Liver (tissue), 9 donors: ENCODE results near the gene MAPT. TPM values are rescaled to one million over a fixed set of nuclear protein-coding genes. Genes with fewer than 3 reads are reported as not detected.

Experiments used
- DNase-seq: peaks from one replicate; pipeline ENCODE4 v3.0.0-alpha.2; 2017; ENCODE audit warnings: low spot score
- H3K27ac ChIP-seq, 2 donors: one replicate each; pipeline ENCODE4 v1.7.0; 2013; ENCODE audit warnings: inconsistent platforms in 2 of 2, low read length in 2 of 2, control low read depth in 1 of 2, low read depth in 1 of 2, mild to moderate bottlenecking in 1 of 2
- H3K27me3 ChIP-seq, 4 donors: one replicate each; pipeline versions ENCODE4 v1.6.1 to v1.7.0; 2013; ENCODE audit warnings: low read length in 3 of 4, inconsistent platforms in 1 of 4, mild to moderate bottlenecking in 1 of 4, moderate library complexity in 1 of 4; ENCODE audit not compliant: control insufficient read depth in 4 of 4, insufficient read depth in 4 of 4
- H3K36me3 ChIP-seq, 4 donors: one replicate each; pipeline versions ENCODE4 v1.6.1 to v1.7.0; 2013; ENCODE audit warnings: low read length in 3 of 4, mild to moderate bottlenecking in 3 of 4, low read depth in 1 of 4, moderate library complexity in 1 of 4; ENCODE audit not compliant: control insufficient read depth in 4 of 4, insufficient read depth in 3 of 4
- H3K4me1 ChIP-seq, 4 donors: one replicate each; pipeline versions ENCODE4 v1.6.1 to v1.7.0; 2013; ENCODE audit warnings: low read length in 3 of 4, mild to moderate bottlenecking in 3 of 4, moderate library complexity in 1 of 4; ENCODE audit not compliant: control insufficient read depth in 4 of 4, insufficient read depth in 4 of 4
- H3K4me3 ChIP-seq, 3 donors: one replicate each; pipeline versions ENCODE4 v1.6.1 to v1.7.0; 2013; ENCODE audit warnings: low read length in 3 of 3, control low read depth in 1 of 3, low read depth in 1 of 3, mild to moderate bottlenecking in 1 of 3
- H3K9ac ChIP-seq, 2 donors: one replicate each; pipeline ENCODE4 v1.7.0; 2013; ENCODE audit warnings: low read length in 2 of 2, mild to moderate bottlenecking in 2 of 2, moderate library complexity in 2 of 2, control low read depth in 1 of 2, low read depth in 1 of 2
- H3K9me3 ChIP-seq, 4 donors: one replicate each; pipeline versions ENCODE4 v1.6.1 to v1.7.0; 2013; ENCODE audit warnings: low read length in 3 of 4; ENCODE audit not compliant: control insufficient read depth in 4 of 4
- ATF3 ChIP-seq: IDR thresholded peaks from 2 replicates; pipeline ENCODE4 v1.6.1; 2016; ENCODE audit warnings: antibody characterized with exemption
- CTCF ChIP-seq: fragments of 150-350 bp; IDR thresholded peaks from 2 replicates; pipeline ENCODE4 v1.5.1; 2017; ENCODE audit warnings: improper control_type of control experiment, low read depth, low read length; ENCODE audit not compliant: missing input control
- EGR1 ChIP-seq, 2 donors: IDR thresholded peaks; 2 replicates each; pipeline ENCODE4 v1.6.1; 2016 to 2018; ENCODE audit warnings: antibody characterized with exemption in 2 of 2, low read depth in 2 of 2
- FOXA1 ChIP-seq: IDR thresholded peaks from 2 replicates; pipeline ENCODE4 v1.6.1; 2016; ENCODE audit warnings: antibody characterized with exemption
- FOXA2 ChIP-seq: IDR thresholded peaks from 2 replicates; pipeline ENCODE4 v1.6.1; 2016; ENCODE audit warnings: antibody characterized with exemption
- GABPA ChIP-seq, 2 donors: IDR thresholded peaks in 1 of 2; conservative IDR thresholded peaks in 1 of 2; 2 replicates each; pipeline ENCODE4 v1.6.1; 2016; ENCODE audit warnings: antibody characterized with exemption in 2 of 2, mild to moderate bottlenecking in 1 of 2, moderate library complexity in 1 of 2
- HNF4A ChIP-seq, 2 donors: conservative IDR thresholded peaks; 2 replicates each; pipeline ENCODE4 v1.6.1; 2016; ENCODE audit warnings: antibody characterized with exemption in 2 of 2, mild to moderate bottlenecking in 2 of 2
- HNF4G ChIP-seq: IDR thresholded peaks from 2 replicates; pipeline ENCODE4 v1.6.1; 2016; ENCODE audit warnings: antibody characterized with exemption
- JUND ChIP-seq, 2 donors: IDR thresholded peaks; 2 replicates each; pipeline ENCODE4 v1.6.1; 2016; ENCODE audit warnings: antibody characterized with exemption in 2 of 2
- MAX ChIP-seq: IDR thresholded peaks from 2 replicates; pipeline ENCODE4 v1.6.1; 2016; ENCODE audit warnings: antibody characterized with exemption
- NR2F2 ChIP-seq: IDR thresholded peaks from 2 replicates; pipeline ENCODE4 v1.6.1; 2016; ENCODE audit warnings: antibody characterized with exemption
- RAD21 ChIP-seq, 2 donors: IDR thresholded peaks; 2 replicates each; pipeline ENCODE4 v1.6.1; 2016; ENCODE audit warnings: antibody characterized with exemption in 2 of 2, mild to moderate bottlenecking in 2 of 2
- REST ChIP-seq: IDR thresholded peaks from 2 replicates; pipeline ENCODE4 v1.6.1; 2016; ENCODE audit warnings: antibody characterized with exemption, mild to moderate bottlenecking
- RXRA ChIP-seq, 2 donors: IDR thresholded peaks; 2 replicates each; pipeline ENCODE4 v1.6.1; 2017 to 2018; ENCODE audit warnings: antibody characterized with exemption in 2 of 2, mild to moderate bottlenecking in 1 of 2
- SP1 ChIP-seq: IDR thresholded peaks from 2 replicates; pipeline ENCODE4 v1.6.1; 2018; ENCODE audit warnings: antibody characterized with exemption, mild to moderate bottlenecking
- TAF1 ChIP-seq: conservative IDR thresholded peaks from 2 replicates; pipeline ENCODE4 v1.6.1; 2016; ENCODE audit warnings: antibody characterized with exemption, mild to moderate bottlenecking
- YY1 ChIP-seq: IDR thresholded peaks from 2 replicates; pipeline ENCODE4 v1.6.1; 2016; ENCODE audit warnings: antibody characterized with exemption, mild to moderate bottlenecking
- ZBTB33 ChIP-seq: IDR thresholded peaks from 2 replicates; pipeline ENCODE4 v1.6.1; 2016; ENCODE audit warnings: antibody characterized with exemption
- WGBS: extraction: QIAGEN DNeasy Blood & Tissue Kit; methylation state at CpG from one replicate; pipeline ENCODE4 v1.1.7; 2013; 5-methylcytosine and 5-hydroxymethylcytosine counted together
- polyA plus RNA-seq, 2 donors: library from polyadenylated mRNA; stranded (reverse) in 1 of 2; unstranded in 1 of 2; fragments of 200-250 nt in 1 of 2; fragments of >200 nt in 1 of 2; fragmentation: Nextera tagmentation in 1 of 2; extraction: Ambion mirVana in 1 of 2; gene quantifications; one replicate each; pipeline versions ENCODE4 v1.2.1 to v1.2.3, GENCODE V29; 2013 to 2015
- total RNA-seq, 2 donors: library from RNA; depleted of rRNA; stranded (reverse); fragments of >200 nt; gene quantifications; one replicate each; pipeline ENCODE4 v1.2.3, GENCODE V29; 2014
- donor health status: healthy.
- donor health status: healthy.
- donor health status: healthy.
- donor health status: healthy.
- donor health status: healthy.

MAPT gene
- total and polyA plus RNA-seq, 4 donors: 0.05 to 0.67 (median 0.27) TPM

GRCh38 chr17:45849536-45849990 is 44.8 kb upstream of the MAPT start:
- TF ChIP-seq ATF3: no peak
- TF ChIP-seq JUND (IDR thresholded peaks at IDR 0.05): no peak
- no peak for TF ChIP-seq ZBTB33
- TF ChIP-seq NR2F2: no peak
- TF ChIP-seq YY1: no peak
- TF ChIP-seq HNF4G: no peak
- TF ChIP-seq RXRA (IDR thresholded peaks at IDR 0.05): no peak
- no peak for TF ChIP-seq SP1
- no peak for TF ChIP-seq CTCF
- TF ChIP-seq REST: no peak
- no peak for TF ChIP-seq RAD21 (IDR thresholded peaks at IDR 0.05)
- no peak for TF ChIP-seq HNF4A (conservative IDR thresholded peaks at IDR 0.05)
- no peak for TF ChIP-seq TAF1
- no peak for TF ChIP-seq FOXA1
- no peak for TF ChIP-seq EGR1 (IDR thresholded peaks at IDR 0.05; ENCODE audit: low read depth in 2 of 2)
- no peak for TF ChIP-seq FOXA2
- no peak for TF ChIP-seq MAX
- no peak for TF ChIP-seq GABPA (IDR thresholded peaks at IDR 0.05 in 1 of 2, conservative IDR thresholded peaks at IDR 0.05 in 1 of 2)
- no peak for DNase-seq
- Histone ChIP-seq H3K4me3 (no peak overlapping the region), H3K27me3 (no peaks in the 10 kb centered on the region), H3K4me1 (no peaks in the 10 kb centered on the region), H3K27ac (no peak overlapping the region), H3K9me3 (no peaks in the 10 kb centered on the region), H3K36me3 (no peaks in the 10 kb centered on the region), H3K9ac (no peak overlapping the region)
- WGBS: 86% methylated on average over 7 of the region's 7 CpGs
